Measurements from ENCODE around the gene GLIS1.

GRCh38 chr1:53721088-53721487 is 17.9 kb downstream of the GLIS1 start:
- TF ChIP-seq CTCF (IDR thresholded peaks at IDR 0.05) (no peak), E2F4 (CRISPR knock-in tag; IDR thresholded peaks at IDR 0.05; ENCODE audit: borderline replicate concordance, low read depth) (no peak), TEAD4 (CRISPR knock-in tag; IDR thresholded peaks at IDR 0.05) (no peak), ZNF121 (CRISPR knock-in tag; IDR thresholded peaks at IDR 0.05) (no peak), ATF2 (CRISPR knock-in tag; IDR thresholded peaks at IDR 0.05; ENCODE audit: borderline replicate concordance, low read depth) (no peak), SP1 (CRISPR knock-in tag; conservative IDR thresholded peaks at IDR 0.05) (no peak), ATF6 (CRISPR knock-in tag; IDR thresholded peaks at IDR 0.05) (no peak), FOXP1 (CRISPR knock-in tag; IDR thresholded peaks at IDR 0.05; ENCODE audit: borderline replicate concordance) (no peak)
